ENCODE data around the gene SSC5D. TPM values are rescaled to one million over a fixed set of nuclear protein-coding genes. Genes with fewer than 3 reads are reported as not detected.

The SSC5D gene
- total RNA-seq, 1 donor from 2014 or later: 1.5 TPM

DNA sequence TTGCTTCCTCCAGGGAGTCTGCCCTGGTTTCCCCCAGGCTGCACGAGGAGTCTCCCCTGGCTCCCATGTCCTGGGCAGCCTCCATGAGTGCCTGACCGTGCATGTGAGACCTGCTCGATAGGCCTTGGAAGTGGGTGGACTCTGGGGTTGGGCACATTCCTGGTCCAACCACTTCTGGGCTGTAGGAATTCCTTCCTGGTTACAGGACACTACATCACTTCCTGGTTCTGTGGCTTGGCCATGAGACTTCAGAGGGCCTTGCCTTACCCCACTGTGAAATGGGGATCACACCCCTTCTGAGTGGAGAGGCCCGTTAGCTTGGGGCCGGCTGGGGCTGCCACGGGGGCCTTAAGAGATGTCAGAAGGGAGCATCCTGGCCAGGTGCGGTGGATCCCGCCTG lies 15.8 kb upstream of the SSC5D start:
- peak overlapping the region; percentile 29 for H3K27ac Mint-ChIP-seq
- H3K36me3 Mint-ChIP-seq: no peaks in the 10 kb centered on the region
- DNase-seq (ENCODE audit: extremely low spot score, unreplicated experiment): no peak
- H3K4me1 Mint-ChIP-seq (ENCODE audit: unreplicated experiment): peaks cover 6% of the 10 kb centered on the region
- peaks cover under 1% of the 10 kb centered on the region for H3K27me3 Mint-ChIP-seq
- H3K9me3 Mint-ChIP-seq: no peaks in the 10 kb centered on the region
- no peak for TF ChIP-seq CTCF (conservative IDR thresholded peaks at IDR 0.05)
- no peak overlapping the region for H3K4me3 Mint-ChIP-seq

- Mint-ChIP-seq H3K27me3 (no peaks in the 10 kb centered on the region), H3K9me3 (no peaks in the 10 kb centered on the region), H3K27ac (no peak overlapping the region), H3K4me1 (ENCODE audit: unreplicated experiment) (peaks cover 14% of the 10 kb centered on the region), H3K36me3 (no peaks in the 10 kb centered on the region), H3K4me3 (no peak overlapping the region)
- DNase-seq (ENCODE audit: extremely low spot score, unreplicated experiment): no peak
- TF ChIP-seq CTCF (conservative IDR thresholded peaks at IDR 0.05): no peak
Observed at GRCh38 chr19:55473225-55474012, 14.8 kb upstream of the SSC5D start.

GRCh38 chr19:55474269-55475265 lies 13.7 kb upstream of the SSC5D start:
- DNase-seq (ENCODE audit: extremely low spot score, unreplicated experiment): no peak

GRCh38 chr19:55476100-55476775 lies 12.0 kb upstream of the SSC5D start, which contains the start of gene ZNF628:
Gene ZNF628 (plus strand): TSS chr19:55476617. CDS start chr19:55479911, 3,294 bp downstream.
- H3K36me3 Mint-ChIP-seq: no peaks in the 10 kb centered on the region
- peaks cover 26% of the 10 kb centered on the region for H3K4me1 Mint-ChIP-seq (ENCODE audit: unreplicated experiment)
- no peaks in the 10 kb centered on the region for H3K27me3 Mint-ChIP-seq
- no peak for TF ChIP-seq CTCF (conservative IDR thresholded peaks at IDR 0.05)
- H3K4me3 Mint-ChIP-seq: peak within 1 kb of the TSS; percentile 95
- DNase-seq (ENCODE audit: extremely low spot score, unreplicated experiment): peak; percentile 98
- H3K27ac Mint-ChIP-seq: peak within 1 kb of the TSS; percentile 94
- no peaks in the 10 kb centered on the region for H3K9me3 Mint-ChIP-seq

More at GRCh38 chr19:55474269-55475265, 13.7 kb upstream of the SSC5D start:
- no peak for TF ChIP-seq CTCF (conservative IDR thresholded peaks at IDR 0.05)
- Mint-ChIP-seq H3K9me3 (no peaks in the 10 kb centered on the region), H3K27ac (peak overlapping the region; percentile 43), H3K36me3 (no peaks in the 10 kb centered on the region), H3K27me3 (no peaks in the 10 kb centered on the region), H3K4me3 (peak overlapping the region; percentile 44), H3K4me1 (ENCODE audit: unreplicated experiment) (peaks cover 26% of the 10 kb centered on the region)

DNA sequence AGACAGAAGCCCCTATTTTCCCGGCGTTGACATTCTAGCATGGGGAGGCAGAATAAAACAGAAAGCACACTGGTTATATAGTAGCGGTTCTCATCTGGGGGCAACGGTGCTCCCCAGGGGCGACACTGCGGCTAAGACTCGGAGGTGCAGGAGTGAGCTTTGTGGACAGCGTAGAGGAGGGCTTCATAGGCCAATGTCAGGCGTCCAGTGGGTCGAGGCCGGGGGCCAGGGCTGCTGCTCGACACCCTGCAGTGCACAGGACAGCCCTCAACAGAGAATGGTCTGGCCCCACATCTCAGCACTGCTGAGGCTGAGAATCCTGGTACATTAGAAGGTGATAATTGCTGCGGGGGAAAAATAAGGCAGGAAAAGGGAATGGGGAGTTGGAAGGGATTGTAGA lies 10.3 kb upstream of the SSC5D start:
- H3K27me3 Mint-ChIP-seq: no peaks in the 10 kb centered on the region
- H3K36me3 Mint-ChIP-seq: no peaks in the 10 kb centered on the region
- H3K4me3 Mint-ChIP-seq: peak overlapping the region; percentile 71
- TF ChIP-seq CTCF (conservative IDR thresholded peaks at IDR 0.05): no peak
- H3K27ac Mint-ChIP-seq: peak overlapping the region; percentile 66
- no peak for DNase-seq (ENCODE audit: extremely low spot score, unreplicated experiment)
- peaks cover 24% of the 10 kb centered on the region for H3K4me1 Mint-ChIP-seq (ENCODE audit: unreplicated experiment)
- no peaks in the 10 kb centered on the region for H3K9me3 Mint-ChIP-seq

All from type B pancreatic cell (in vitro differentiated cells).